Measurements from ENCODE around the gene WSB2. TPM values are rescaled to one million over a fixed set of nuclear protein-coding genes. Genes with fewer than 3 reads are reported as not detected.

Gene WSB2
- total and polyA plus RNA-seq, 10 of the 15 experiments (the other 5 are each of a cell fraction or from before 2014, with no cell fraction given) = 18.3 to 82.6 (median 43.7) TPM

DNA sequence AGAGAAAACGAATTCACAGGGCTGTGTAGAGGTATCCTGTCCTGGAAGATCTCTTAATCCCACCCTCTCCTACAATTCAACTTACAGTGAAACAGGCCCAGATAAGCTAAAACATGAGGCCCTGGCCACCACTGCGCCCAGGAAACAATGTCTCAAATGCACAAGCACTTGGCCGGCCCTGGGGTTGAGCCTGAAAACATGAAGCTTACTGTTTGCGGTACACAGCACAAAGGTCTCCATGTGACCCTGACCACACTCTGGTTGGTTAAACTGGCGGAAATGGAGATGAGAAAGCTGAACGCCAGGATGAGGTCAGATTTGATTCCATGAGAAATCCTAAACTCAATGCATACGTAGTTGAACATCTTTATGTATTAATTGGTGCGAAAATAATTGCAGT lies 16.4 kb downstream of the WSB2 start:
- Histone ChIP-seq H3K9ac (ENCODE audit: control insufficient read depth, insufficient read depth, low read length) (no peak overlapping the region), H3K27me3 (replicated peaks in 1 of 2; ENCODE audit: control insufficient read depth in 2 of 2, insufficient read depth in 2 of 2, low read length in 1 of 2) (no peaks in the 10 kb centered on the region), H3K79me2 (ENCODE audit: control insufficient read depth, insufficient read depth, low read length) (no peaks in the 10 kb centered on the region; the same call in 1 of the 2 replicates), H2AFZ (ENCODE audit: control insufficient read depth, low read depth, low read length) (no peak overlapping the region), H3K4me1 (ENCODE audit: control insufficient read depth, insufficient read depth, low read length) (peaks cover 4% of the 10 kb centered on the region), H3K36me3 (ENCODE audit: control insufficient read depth in 2 of 2, insufficient read depth in 2 of 2, low read length in 1 of 2) (peaks cover 8 to 26% of the 10 kb centered on the region in 2 experiments; a peak in 3 of 4 replicates), H3K27ac (ENCODE audit: control insufficient read depth, insufficient read depth) (no peak overlapping the region), H3K4me2 (ENCODE audit: control insufficient read depth, insufficient read depth) (no peak overlapping the region), H3K4me3 (no peak overlapping the region), H4K20me1 (ENCODE audit: control insufficient read depth, insufficient read depth) (no peaks in the 10 kb centered on the region), H3K9me3 (replicated peaks; ENCODE audit: control insufficient read depth, insufficient read depth, low read length) (no peaks in the 10 kb centered on the region; the same call in 2 of the 3 replicates)
- BruUV-seq (replicated peaks) = no TSS peak
- in situ Hi-C loops (cut with MboI) = no loop called here
- FAIRE-seq (no peak), DNase-seq (ENCODE audit: low read depth, low spot score) (no peak), ATAC-seq (no peak)
- RAD21 ChIA-PET (ENCODE audit: unreplicated experiment) = interaction anchor here (0.9 to 1.2 kb wide), 3 partner anchors 8 to 19 kb away, joined by 3 to 5 read pairs (median 4); no protein-coding TSS in a partner anchor
- WGBS (ENCODE audit: insufficient coverage, insufficient replicate concordance, low lambda C conversion rate, missing lambda C conversion rate) = 99% methylated on average over 8 of the region's 8 CpGs
- SMC1A ChIA-PET (ENCODE audit: uncharacterized antibody, unreplicated experiment) = interaction anchor here (0.9 to 2.5 kb wide), 4 partner anchors 9 to 167 kb away, joined by 3 to 6 read pairs (median 4); no protein-coding TSS in a partner anchor
- TF ChIP-seq ZNF384 (IDR thresholded peaks at IDR 0.05; ENCODE audit: borderline replicate concordance, low read depth, low read length) (no peak), E2F4 (IDR thresholded peaks at IDR 0.05; ENCODE audit: low read depth, low read length) (no peak), MYC (IDR thresholded peaks at IDR 0.05; ENCODE audit: insufficient read depth, insufficient read length, insufficient replicate concordance, low read length, severe bottlenecking) (no peak), CHD2 (IDR thresholded peaks at IDR 0.05; ENCODE audit: borderline replicate concordance, low read depth, low read length) (no peak), USF2 (IDR thresholded peaks at IDR 0.05; ENCODE audit: borderline replicate concordance, low read depth, low read length) (no peak), CBX5 (IDR thresholded peaks at IDR 0.05; ENCODE audit: low read depth) (no peak), KLF5 (IDR thresholded peaks at IDR 0.05; ENCODE audit: partially characterized antibody) (no peak), PKNOX1 (IDR thresholded peaks at IDR 0.05) (no peak), YY1 (IDR thresholded peaks at IDR 0.05; ENCODE audit: low read depth, low read length) (no peak), BHLHE40 (IDR thresholded peaks at IDR 0.05; ENCODE audit: borderline replicate concordance in 1 of 2, low read depth in 2 of 2, low read length in 1 of 2) (no peak), BACH1 (IDR thresholded peaks at IDR 0.05; ENCODE audit: borderline replicate concordance) (no peak)
- TF ChIP-seq, protein P1, sequence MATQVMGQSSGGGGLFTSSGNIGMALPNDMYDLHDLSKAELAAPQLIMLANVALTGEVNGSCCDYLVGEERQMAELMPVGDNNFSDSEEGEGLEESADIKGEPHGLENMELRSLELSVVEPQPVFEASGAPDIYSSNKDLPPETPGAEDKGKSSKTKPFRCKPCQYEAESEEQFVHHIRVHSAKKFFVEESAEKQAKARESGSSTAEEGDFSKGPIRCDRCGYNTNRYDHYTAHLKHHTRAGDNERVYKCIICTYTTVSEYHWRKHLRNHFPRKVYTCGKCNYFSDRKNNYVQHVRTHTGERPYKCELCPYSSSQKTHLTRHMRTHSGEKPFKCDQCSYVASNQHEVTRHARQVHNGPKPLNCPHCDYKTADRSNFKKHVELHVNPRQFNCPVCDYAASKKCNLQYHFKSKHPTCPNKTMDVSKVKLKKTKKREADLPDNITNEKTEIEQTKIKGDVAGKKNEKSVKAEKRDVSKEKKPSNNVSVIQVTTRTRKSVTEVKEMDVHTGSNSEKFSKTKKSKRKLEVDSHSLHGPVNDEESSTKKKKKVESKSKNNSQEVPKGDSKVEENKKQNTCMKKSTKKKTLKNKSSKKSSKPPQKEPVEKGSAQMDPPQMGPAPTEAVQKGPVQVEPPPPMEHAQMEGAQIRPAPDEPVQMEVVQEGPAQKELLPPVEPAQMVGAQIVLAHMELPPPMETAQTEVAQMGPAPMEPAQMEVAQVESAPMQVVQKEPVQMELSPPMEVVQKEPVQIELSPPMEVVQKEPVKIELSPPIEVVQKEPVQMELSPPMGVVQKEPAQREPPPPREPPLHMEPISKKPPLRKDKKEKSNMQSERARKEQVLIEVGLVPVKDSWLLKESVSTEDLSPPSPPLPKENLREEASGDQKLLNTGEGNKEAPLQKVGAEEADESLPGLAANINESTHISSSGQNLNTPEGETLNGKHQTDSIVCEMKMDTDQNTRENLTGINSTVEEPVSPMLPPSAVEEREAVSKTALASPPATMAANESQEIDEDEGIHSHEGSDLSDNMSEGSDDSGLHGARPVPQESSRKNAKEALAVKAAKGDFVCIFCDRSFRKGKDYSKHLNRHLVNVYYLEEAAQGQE (IDR thresholded peaks at IDR 0.05; ENCODE audit: low read depth, low read length) = no peak
- TF ChIP-seq, protein P2, sequence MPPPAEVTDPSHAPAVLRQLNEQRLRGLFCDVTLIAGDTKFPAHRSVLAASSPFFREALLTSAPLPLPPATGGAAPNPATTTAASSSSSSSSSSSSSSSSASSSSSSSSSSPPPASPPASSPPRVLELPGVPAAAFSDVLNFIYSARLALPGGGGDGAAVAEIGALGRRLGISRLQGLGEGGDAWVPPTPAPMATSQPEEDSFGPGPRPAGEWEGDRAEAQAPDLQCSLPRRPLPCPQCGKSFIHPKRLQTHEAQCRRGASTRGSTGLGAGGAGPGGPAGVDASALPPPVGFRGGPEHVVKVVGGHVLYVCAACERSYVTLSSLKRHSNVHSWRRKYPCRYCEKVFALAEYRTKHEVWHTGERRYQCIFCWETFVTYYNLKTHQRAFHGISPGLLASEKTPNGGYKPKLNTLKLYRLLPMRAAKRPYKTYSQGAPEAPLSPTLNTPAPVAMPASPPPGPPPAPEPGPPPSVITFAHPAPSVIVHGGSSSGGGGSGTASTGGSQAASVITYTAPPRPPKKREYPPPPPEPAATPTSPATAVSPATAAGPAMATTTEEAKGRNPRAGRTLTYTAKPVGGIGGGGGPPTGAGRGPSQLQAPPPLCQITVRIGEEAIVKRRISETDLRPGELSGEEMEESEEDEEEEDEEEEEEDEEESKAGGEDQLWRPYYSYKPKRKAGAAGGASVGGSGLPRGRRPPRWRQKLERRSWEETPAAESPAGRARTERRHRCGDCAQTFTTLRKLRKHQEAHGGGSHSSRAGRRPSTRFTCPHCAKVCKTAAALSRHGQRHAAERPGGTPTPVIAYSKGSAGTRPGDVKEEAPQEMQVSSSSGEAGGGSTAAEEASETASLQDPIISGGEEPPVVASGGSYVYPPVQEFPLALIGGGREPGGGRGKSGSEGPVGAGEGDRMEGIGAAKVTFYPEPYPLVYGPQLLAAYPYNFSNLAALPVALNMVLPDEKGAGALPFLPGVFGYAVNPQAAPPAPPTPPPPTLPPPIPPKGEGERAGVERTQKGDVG (CRISPR knock-in tag; IDR thresholded peaks at IDR 0.05) = no peak
- intact Hi-C loops (cut with micrococcal nuclease; ENCODE audit: unreplicated experiment) = no loop called here
- CTCF ChIA-PET = interaction anchor here (1.0 to 3.7 kb wide), 3 partner anchors 9 to 20 kb away, joined by 3 to 36 read pairs (median 5); no protein-coding TSS in a partner anchor
- POLR2A ChIA-PET = interaction anchor here (0.5 to 1.0 kb wide), 3 partner anchors 27 to 453 kb away, joined by 3 to 5 read pairs (median 3); no protein-coding TSS in a partner anchor
